OCI-LY3 (cell line): ENCODE measurements around the gene DNA2.

Experiments
- EZH2phosphoT487 ChIP-seq: fragments of 200-600 bp; shearing (Covaris generic); IDR thresholded peaks from 2 replicates; pipeline ENCODE4 v1.6.1; 2018; ENCODE audit warnings: antibody characterized with exemption, mixed run types, low read depth
- TF ChIP-seq, protein P1 (sequence below): fragments of 200-600, 300-600 bp; sonication (generic); IDR thresholded peaks from 2 replicates; pipeline ENCODE4 v1.5.1; 2014; ENCODE audit warnings: antibody characterized with exemption, low read length, low read depth

DNA sequence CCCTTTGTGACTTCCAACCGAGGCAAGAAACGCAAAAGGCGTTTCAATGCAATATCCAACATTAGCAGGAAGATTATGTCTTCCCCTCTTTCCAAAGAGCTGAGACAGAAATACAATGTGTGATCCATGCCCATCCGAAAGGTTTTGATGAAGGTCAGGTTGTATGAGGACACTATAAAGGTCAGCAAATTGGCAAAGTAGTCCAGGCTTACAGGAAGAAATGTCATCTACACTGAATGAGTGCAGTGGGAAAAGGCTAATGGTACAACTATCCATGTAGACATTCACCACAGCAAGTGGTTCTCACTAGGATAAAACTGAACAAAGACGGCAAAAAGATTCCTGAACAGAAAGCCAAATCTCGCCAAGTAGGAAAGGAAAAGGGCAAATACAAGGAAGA is 27.8 kb upstream of the DNA2 start:
- TF ChIP-seq, protein P1, sequence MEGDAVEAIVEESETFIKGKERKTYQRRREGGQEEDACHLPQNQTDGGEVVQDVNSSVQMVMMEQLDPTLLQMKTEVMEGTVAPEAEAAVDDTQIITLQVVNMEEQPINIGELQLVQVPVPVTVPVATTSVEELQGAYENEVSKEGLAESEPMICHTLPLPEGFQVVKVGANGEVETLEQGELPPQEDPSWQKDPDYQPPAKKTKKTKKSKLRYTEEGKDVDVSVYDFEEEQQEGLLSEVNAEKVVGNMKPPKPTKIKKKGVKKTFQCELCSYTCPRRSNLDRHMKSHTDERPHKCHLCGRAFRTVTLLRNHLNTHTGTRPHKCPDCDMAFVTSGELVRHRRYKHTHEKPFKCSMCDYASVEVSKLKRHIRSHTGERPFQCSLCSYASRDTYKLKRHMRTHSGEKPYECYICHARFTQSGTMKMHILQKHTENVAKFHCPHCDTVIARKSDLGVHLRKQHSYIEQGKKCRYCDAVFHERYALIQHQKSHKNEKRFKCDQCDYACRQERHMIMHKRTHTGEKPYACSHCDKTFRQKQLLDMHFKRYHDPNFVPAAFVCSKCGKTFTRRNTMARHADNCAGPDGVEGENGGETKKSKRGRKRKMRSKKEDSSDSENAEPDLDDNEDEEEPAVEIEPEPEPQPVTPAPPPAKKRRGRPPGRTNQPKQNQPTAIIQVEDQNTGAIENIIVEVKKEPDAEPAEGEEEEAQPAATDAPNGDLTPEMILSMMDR, result no peak
- TF ChIP-seq EZH2phosphoT487, result no peak
